HEK293 (cell line): ENCODE results near the gene LRRC75A.

Source experiments
- CTCF ChIA-PET: fragments of 350-600 bp; formaldehyde crosslinking; extraction: SDS; loops from one replicate; lab custom pipeline; 2021; ENCODE audit warnings: antibody characterized with exemption; lab: Yijun Ruan, JAX
- POLR2A ChIA-PET: fragments of 300-600 bp; formaldehyde crosslinking; extraction: SDS; loops from one replicate; lab custom pipeline; 2020; ENCODE audit warnings: antibody characterized with exemption, inconsistent platforms; lab: Yijun Ruan, JAX
- H3K27ac ChIP-seq: fragments of 200-500 bp; sonication (Bioruptor generic); 2 replicates; pipeline ENCODE4 v1.5.1; 2014; ENCODE audit warnings: low read depth, low read length, control low read depth, inconsistent platforms; ENCODE audit errors: extremely low read depth
- H3K36me3 ChIP-seq, 2 experiments: fragments of 200-500 bp in 1 of 2; sonication (Bioruptor generic) in 1 of 2; 1 replicate in 1 of 2; 2 replicates in 1 of 2; pipeline ENCODE4 v1.5.1; 2014 to 2017; ENCODE audit warnings: inconsistent platforms in 2 of 2, low read length in 2 of 2; ENCODE audit not compliant: control insufficient read depth in 2 of 2, insufficient read depth in 1 of 2
- H3K4me1 ChIP-seq: fragments of 200-500 bp; sonication (Bioruptor generic); 2 replicates; pipeline ENCODE4 v1.5.1; 2014; ENCODE audit warnings: mild to moderate bottlenecking, low read length, inconsistent platforms; ENCODE audit not compliant: control insufficient read depth, insufficient read depth
- H3K4me3 ChIP-seq: 2 replicates; pipeline ENCODE4 v1.5.1; 2011; ENCODE audit warnings: low read depth, mild to moderate bottlenecking, control low read depth, low read length, moderate library complexity
- H3K9me3 ChIP-seq: fragments of 200-500 bp; sonication (Bioruptor generic); 2 replicates; pipeline ENCODE4 v1.5.1; 2014; ENCODE audit warnings: low read depth, low read length, inconsistent platforms; ENCODE audit not compliant: control insufficient read depth, insufficient read depth
- HOXD13 ChIP-seq: sonication (generic); formaldehyde crosslinking; IDR thresholded peaks from 2 replicates; pipeline ENCODE4 v1.8.0; 2022; ENCODE audit warnings: missing genetic modification reagents, borderline replicate concordance
- OSR2 ChIP-seq: fragments of 450-650 bp; formaldehyde crosslinking; IDR thresholded peaks from 2 replicates; pipeline ENCODE4 v1.5.1; 2016; ENCODE audit warnings: missing biosample characterization, missing genetic modification characterization
- RBAK ChIP-seq: fragments of 450-650 bp; formaldehyde crosslinking; IDR thresholded peaks from 2 replicates; pipeline ENCODE4 v1.5.1; 2016; ENCODE audit warnings: missing biosample characterization, missing genetic modification characterization
- SP7 ChIP-seq: fragments of 450-650 bp; formaldehyde crosslinking; IDR thresholded peaks from 2 replicates; pipeline ENCODE4 v1.5.1; 2016; ENCODE audit warnings: missing biosample characterization, missing genetic modification characterization
- WT1 ChIP-seq: fragments of 450-650 bp; formaldehyde crosslinking; IDR thresholded peaks from 2 replicates; pipeline ENCODE4 v1.5.1; 2016; ENCODE audit warnings: missing biosample characterization, missing genetic modification characterization
- YY2 ChIP-seq: fragments of 450-650 bp; formaldehyde crosslinking; IDR thresholded peaks from 2 replicates; pipeline ENCODE4 v1.5.1; 2016; ENCODE audit warnings: missing biosample characterization, missing genetic modification characterization
- ZBTB17 ChIP-seq: fragments of 450-650 bp; formaldehyde crosslinking; IDR thresholded peaks from 2 replicates; pipeline ENCODE4 v1.5.1; 2016; ENCODE audit warnings: missing biosample characterization, missing genetic modification characterization
- ZNF10 ChIP-seq: fragments of 450-650 bp; formaldehyde crosslinking; IDR thresholded peaks from 2 replicates; pipeline ENCODE4 v1.5.1; 2017; ENCODE audit warnings: missing biosample characterization, missing genetic modification characterization
- ZNF121 ChIP-seq: fragments of 450-650 bp; formaldehyde crosslinking; IDR thresholded peaks from 2 replicates; pipeline ENCODE4 v1.5.1; 2016; ENCODE audit warnings: missing biosample characterization, missing genetic modification characterization
- ZNF140 ChIP-seq: fragments of 450-650 bp; formaldehyde crosslinking; IDR thresholded peaks from 2 replicates; pipeline ENCODE4 v1.5.1; 2016; ENCODE audit warnings: missing biosample characterization, missing genetic modification characterization
- ZNF2 ChIP-seq: fragments of 450-650 bp; formaldehyde crosslinking; IDR thresholded peaks from 2 replicates; pipeline ENCODE4 v1.5.1; 2016; ENCODE audit warnings: missing biosample characterization, missing genetic modification characterization
- ZNF404 ChIP-seq: fragments of 450-650 bp; formaldehyde crosslinking; IDR thresholded peaks from 2 replicates; pipeline ENCODE4 v1.5.1; 2017; ENCODE audit warnings: missing biosample characterization, missing genetic modification characterization
- ZNF426 ChIP-seq: fragments of 450-650 bp; formaldehyde crosslinking; IDR thresholded peaks from 2 replicates; pipeline ENCODE4 v1.5.1; 2017; ENCODE audit warnings: missing biosample characterization, missing genetic modification characterization, mild to moderate bottlenecking, inconsistent platforms, moderate library complexity
- ZNF555 ChIP-seq: fragments of 450-650 bp; formaldehyde crosslinking; conservative IDR thresholded peaks from 2 replicates; pipeline ENCODE4 v1.5.1; 2017; ENCODE audit warnings: missing biosample characterization, mild to moderate bottlenecking, missing genetic modification characterization, inconsistent platforms
- ZNF585B ChIP-seq: fragments of 450-650 bp; formaldehyde crosslinking; IDR thresholded peaks from 2 replicates; pipeline ENCODE4 v1.5.1; 2016; ENCODE audit warnings: missing biosample characterization, missing genetic modification characterization
- ZNF777 ChIP-seq: fragments of 450-650 bp; formaldehyde crosslinking; IDR thresholded peaks from 2 replicates; pipeline ENCODE4 v1.5.1; 2017; ENCODE audit warnings: missing biosample characterization, missing genetic modification characterization, borderline replicate concordance
- ZNF791 ChIP-seq: fragments of 450-650 bp; formaldehyde crosslinking; IDR thresholded peaks from 2 replicates; pipeline ENCODE4 v1.5.1; 2016; ENCODE audit warnings: missing biosample characterization, missing genetic modification characterization
- TF ChIP-seq, protein P1 (sequence below): fragments of 450-650 bp; formaldehyde crosslinking; IDR thresholded peaks from 2 replicates; pipeline ENCODE4 v1.5.1; 2016; ENCODE audit warnings: missing biosample characterization, missing genetic modification characterization
- TF ChIP-seq, protein P2 (sequence below): fragments of 450-650 bp; formaldehyde crosslinking; IDR thresholded peaks from 2 replicates; pipeline ENCODE4 v1.5.1; 2016; ENCODE audit warnings: missing biosample characterization, missing genetic modification characterization
- TF ChIP-seq, protein P3 (sequence below): fragments of 450-650 bp; formaldehyde crosslinking; IDR thresholded peaks from 2 replicates; pipeline ENCODE4 v1.5.0; 2017; ENCODE audit warnings: missing biosample characterization, missing genetic modification characterization, borderline replicate concordance
- TF ChIP-seq, protein P4 (sequence below): fragments of 450-650 bp; IDR thresholded peaks from 2 replicates; pipeline ENCODE4 v1.5.1; 2018; ENCODE audit warnings: missing biosample characterization, missing genetic modification characterization

LRRC75A gene

GRCh38 chr17:16428098-16428882 lies 63.7 kb downstream of the LRRC75A start:
- no peak for TF ChIP-seq ZNF555 (tag by site-specific recombination)
- TF ChIP-seq ZNF10 (tag by site-specific recombination) = no peak
- no peak for TF ChIP-seq OSR2 (tag by site-specific recombination)
- TF ChIP-seq, protein P1, sequence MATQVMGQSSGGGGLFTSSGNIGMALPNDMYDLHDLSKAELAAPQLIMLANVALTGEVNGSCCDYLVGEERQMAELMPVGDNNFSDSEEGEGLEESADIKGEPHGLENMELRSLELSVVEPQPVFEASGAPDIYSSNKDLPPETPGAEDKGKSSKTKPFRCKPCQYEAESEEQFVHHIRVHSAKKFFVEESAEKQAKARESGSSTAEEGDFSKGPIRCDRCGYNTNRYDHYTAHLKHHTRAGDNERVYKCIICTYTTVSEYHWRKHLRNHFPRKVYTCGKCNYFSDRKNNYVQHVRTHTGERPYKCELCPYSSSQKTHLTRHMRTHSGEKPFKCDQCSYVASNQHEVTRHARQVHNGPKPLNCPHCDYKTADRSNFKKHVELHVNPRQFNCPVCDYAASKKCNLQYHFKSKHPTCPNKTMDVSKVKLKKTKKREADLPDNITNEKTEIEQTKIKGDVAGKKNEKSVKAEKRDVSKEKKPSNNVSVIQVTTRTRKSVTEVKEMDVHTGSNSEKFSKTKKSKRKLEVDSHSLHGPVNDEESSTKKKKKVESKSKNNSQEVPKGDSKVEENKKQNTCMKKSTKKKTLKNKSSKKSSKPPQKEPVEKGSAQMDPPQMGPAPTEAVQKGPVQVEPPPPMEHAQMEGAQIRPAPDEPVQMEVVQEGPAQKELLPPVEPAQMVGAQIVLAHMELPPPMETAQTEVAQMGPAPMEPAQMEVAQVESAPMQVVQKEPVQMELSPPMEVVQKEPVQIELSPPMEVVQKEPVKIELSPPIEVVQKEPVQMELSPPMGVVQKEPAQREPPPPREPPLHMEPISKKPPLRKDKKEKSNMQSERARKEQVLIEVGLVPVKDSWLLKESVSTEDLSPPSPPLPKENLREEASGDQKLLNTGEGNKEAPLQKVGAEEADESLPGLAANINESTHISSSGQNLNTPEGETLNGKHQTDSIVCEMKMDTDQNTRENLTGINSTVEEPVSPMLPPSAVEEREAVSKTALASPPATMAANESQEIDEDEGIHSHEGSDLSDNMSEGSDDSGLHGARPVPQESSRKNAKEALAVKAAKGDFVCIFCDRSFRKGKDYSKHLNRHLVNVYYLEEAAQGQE (tag by site-specific recombination) = peak; percentile 54; the same call in 1 of the 2 replicates
- TF ChIP-seq RBAK (tag by site-specific recombination) = no peak
- no peak for TF ChIP-seq ZNF585B (tag by site-specific recombination)
- TF ChIP-seq, protein P2, sequence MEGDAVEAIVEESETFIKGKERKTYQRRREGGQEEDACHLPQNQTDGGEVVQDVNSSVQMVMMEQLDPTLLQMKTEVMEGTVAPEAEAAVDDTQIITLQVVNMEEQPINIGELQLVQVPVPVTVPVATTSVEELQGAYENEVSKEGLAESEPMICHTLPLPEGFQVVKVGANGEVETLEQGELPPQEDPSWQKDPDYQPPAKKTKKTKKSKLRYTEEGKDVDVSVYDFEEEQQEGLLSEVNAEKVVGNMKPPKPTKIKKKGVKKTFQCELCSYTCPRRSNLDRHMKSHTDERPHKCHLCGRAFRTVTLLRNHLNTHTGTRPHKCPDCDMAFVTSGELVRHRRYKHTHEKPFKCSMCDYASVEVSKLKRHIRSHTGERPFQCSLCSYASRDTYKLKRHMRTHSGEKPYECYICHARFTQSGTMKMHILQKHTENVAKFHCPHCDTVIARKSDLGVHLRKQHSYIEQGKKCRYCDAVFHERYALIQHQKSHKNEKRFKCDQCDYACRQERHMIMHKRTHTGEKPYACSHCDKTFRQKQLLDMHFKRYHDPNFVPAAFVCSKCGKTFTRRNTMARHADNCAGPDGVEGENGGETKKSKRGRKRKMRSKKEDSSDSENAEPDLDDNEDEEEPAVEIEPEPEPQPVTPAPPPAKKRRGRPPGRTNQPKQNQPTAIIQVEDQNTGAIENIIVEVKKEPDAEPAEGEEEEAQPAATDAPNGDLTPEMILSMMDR (tag by site-specific recombination) = peak; percentile 84
- TF ChIP-seq ZNF140 (tag by site-specific recombination) = no peak
- TF ChIP-seq, protein P3, sequence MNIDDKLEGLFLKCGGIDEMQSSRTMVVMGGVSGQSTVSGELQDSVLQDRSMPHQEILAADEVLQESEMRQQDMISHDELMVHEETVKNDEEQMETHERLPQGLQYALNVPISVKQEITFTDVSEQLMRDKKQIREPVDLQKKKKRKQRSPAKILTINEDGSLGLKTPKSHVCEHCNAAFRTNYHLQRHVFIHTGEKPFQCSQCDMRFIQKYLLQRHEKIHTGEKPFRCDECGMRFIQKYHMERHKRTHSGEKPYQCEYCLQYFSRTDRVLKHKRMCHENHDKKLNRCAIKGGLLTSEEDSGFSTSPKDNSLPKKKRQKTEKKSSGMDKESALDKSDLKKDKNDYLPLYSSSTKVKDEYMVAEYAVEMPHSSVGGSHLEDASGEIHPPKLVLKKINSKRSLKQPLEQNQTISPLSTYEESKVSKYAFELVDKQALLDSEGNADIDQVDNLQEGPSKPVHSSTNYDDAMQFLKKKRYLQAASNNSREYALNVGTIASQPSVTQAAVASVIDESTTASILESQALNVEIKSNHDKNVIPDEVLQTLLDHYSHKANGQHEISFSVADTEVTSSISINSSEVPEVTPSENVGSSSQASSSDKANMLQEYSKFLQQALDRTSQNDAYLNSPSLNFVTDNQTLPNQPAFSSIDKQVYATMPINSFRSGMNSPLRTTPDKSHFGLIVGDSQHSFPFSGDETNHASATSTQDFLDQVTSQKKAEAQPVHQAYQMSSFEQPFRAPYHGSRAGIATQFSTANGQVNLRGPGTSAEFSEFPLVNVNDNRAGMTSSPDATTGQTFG (tag by site-specific recombination) = no peak
- TF ChIP-seq ZNF121 (tag by site-specific recombination) = 0 out of 2 replicates have a peak, but pooled peaks have one; percentile 22
- no peak for TF ChIP-seq ZBTB17 (tag by site-specific recombination)
- no peak for TF ChIP-seq ZNF791 (tag by site-specific recombination)
- 0 out of 2 replicates have a peak, but pooled peaks have one; percentile 55 for TF ChIP-seq ZNF2 (tag by site-specific recombination)
- 0 out of 2 replicates have a peak, but pooled peaks have one; percentile 41 for TF ChIP-seq ZNF777
- no peak for TF ChIP-seq WT1 (tag by site-specific recombination)
- TF ChIP-seq ZNF426 (tag by site-specific recombination) = no peak
- no peak for TF ChIP-seq YY2
- TF ChIP-seq ZNF404 (tag by site-specific recombination) = no peak
- TF ChIP-seq SP7 = no peak
- no peak for TF ChIP-seq HOXD13 (CRISPR knock-in tag)
- TF ChIP-seq, protein P4, sequence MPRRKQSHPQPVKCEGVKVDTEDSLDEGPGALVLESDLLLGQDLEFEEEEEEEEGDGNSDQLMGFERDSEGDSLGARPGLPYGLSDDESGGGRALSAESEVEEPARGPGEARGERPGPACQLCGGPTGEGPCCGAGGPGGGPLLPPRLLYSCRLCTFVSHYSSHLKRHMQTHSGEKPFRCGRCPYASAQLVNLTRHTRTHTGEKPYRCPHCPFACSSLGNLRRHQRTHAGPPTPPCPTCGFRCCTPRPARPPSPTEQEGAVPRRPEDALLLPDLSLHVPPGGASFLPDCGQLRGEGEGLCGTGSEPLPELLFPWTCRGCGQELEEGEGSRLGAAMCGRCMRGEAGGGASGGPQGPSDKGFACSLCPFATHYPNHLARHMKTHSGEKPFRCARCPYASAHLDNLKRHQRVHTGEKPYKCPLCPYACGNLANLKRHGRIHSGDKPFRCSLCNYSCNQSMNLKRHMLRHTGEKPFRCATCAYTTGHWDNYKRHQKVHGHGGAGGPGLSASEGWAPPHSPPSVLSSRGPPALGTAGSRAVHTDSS (tag by site-specific recombination) = no peak
- TF ChIP-seq, all 188 proteins: peak for 5
- ChIA-PET POLR2A (interaction anchor here (0.5 to 3.6 kb wide), 4 partner anchors 9 to 48 kb away, joined by 3 to 41 read pairs (median 14); partner anchors contain the start of gene UBB), CTCF (interaction anchor here (0.5 to 2.3 kb wide), 15 partner anchors 10 to 487 kb away, joined by 3 to 19 read pairs (median 4); partner anchors contain the start of gene TRPV2)
- no peaks in the 10 kb centered on the region for H3K36me3 ChIP-seq
- no peaks in the 10 kb centered on the region for H3K4me1 ChIP-seq
- H3K4me3 ChIP-seq = no peak overlapping the region
- H3K9me3 ChIP-seq = no peaks in the 10 kb centered on the region
- H3K27ac ChIP-seq = no peak overlapping the region
